Measurements from ENCODE around the gene TMEM167A.
A peak's percentile ranks its signal among the peaks of the same experiment; 100 is the strongest.

The TMEM167A gene, protein sequence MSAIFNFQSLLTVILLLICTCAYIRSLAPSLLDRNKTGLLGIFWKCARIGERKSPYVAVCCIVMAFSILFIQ

DNA sequence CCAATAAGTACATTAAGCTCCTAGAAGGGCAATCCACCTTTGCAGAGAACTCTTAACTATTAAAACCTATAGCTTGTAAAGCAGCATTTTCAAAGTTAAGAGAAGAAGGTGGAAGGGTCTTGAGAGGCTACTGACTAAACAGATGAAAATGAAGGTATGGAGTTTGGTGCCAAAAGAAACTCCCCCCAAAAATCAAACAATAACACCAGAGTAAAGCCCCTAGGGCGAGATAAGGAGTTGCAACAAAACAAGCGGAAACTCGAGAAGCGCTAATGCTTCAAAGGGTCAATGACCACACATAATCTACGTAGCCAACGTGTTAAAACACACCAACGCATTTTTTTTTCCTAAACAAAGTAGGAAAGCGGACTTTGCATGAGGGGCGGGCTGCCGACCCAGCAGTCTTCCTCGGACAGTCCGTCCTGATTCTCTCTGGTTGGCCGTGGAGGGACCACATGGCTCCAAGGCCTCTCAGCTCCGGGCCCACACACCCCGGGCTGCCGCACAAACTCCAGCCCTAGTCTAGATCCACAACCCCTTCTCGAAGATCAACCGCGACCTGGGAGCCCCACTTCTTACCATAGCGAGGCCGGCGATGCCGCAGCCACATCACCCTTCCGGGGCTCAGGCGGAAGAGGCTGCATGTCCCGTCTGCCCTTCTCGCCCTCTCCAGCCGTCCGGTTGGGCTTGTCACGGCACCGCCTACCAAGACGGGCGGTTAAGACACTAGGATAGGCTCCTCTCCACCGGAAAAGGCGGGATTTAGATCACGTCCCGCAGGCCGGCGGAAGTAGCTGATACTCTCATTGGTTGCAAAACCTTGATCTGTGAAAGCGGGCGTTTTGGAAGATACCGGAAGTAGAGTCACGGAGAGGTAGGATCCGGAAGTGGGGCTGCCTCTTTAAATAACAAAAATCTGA is at the start of gene TMEM167A, which contains the start of gene XRCC4:
Gene TMEM167A (minus strand): TSS at position 653 of the 920 bp plus-strand sequence. CDS start 71 bp downstream, at position 582.
Gene XRCC4 (plus strand): TSS at position 806 of the 920 bp plus-strand sequence. CDS start 27,373 bp downstream, outside the sequence.
- DNase-seq (ENCODE audit: low read depth), result peak; percentile 93

DNA sequence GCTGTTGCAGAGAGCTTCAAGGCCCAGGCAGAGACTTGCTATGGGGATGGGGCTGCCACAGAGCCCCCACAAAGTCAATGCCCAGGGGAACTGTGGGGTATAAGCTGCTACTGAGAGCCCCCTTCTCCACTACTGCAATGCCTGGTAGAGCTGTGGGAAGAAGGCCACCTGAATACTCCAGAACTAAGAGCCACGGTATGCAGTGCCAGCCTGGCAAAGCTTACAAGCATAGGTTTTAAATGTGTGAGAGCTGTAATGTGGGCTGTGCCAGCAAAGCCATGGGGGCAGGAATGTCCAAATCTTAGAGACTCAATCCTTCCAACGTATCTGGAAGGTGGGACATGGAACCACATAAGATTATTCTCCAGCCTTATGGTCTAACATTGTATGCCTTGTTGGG is 49.3 kb upstream of the TMEM167A start:
- DNase-seq (ENCODE audit: low read depth), result no peak

DNA sequence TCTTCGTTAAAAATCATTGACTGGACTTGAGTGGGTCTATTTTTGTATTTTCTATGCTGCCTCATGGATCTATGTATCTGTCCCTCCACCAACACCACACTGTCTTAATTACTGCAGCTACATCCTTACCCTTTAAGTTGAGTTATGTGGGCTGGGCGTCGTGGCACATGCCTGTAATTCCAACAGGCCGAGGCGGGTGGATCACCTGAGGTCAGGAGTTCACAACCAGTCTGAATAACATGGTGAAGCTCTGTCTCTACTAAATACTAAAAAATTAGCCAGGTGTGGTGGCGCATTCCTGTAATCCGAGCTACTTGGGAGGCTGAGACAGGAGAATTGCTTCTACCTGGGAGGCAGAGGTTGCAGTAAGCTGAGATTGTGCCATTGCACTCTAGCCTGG is 48.4 kb upstream of the TMEM167A start:
- no peak for DNase-seq (ENCODE audit: low read depth)

DNA sequence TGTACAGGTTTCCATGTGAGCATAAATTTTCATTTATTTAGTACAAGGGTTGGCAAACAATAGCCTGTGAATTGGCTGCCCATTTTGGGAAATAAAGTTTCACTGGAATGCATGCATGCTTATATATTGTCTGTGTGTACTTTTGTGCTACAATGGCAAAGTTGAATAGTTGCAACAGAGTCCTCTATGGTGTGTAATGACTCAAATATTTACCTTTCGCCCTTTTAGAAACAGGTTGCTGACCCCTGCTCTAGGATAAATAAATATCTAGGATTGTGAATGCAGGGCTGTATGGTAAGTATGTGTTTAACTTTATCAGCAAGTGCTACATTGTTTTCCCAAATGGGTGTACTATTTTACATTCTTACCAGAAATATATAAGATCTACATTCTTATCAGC is 47.4 kb upstream of the TMEM167A start:
- no peak for DNase-seq (ENCODE audit: low read depth)

DNA sequence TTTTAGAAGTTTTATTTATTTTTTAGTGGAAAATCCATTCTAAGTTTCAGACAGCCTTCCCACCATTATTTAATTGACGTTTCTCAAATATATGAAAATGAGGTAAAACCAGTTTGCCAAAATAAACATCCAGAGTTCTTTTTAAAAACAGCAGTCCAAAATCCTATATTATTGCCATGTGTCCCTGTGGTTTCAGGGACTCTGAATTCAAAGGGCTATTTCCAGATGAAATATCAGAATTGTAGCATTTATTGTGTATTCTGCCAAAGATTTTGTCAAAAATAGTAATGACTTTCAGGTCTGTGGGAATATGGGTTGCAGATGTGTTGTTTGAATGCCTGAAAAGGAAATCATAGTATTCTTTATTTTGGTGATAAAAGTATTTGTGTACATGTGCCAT is 41.8 kb upstream of the TMEM167A start:
- DNase-seq (ENCODE audit: low read depth), result no peak

DNA sequence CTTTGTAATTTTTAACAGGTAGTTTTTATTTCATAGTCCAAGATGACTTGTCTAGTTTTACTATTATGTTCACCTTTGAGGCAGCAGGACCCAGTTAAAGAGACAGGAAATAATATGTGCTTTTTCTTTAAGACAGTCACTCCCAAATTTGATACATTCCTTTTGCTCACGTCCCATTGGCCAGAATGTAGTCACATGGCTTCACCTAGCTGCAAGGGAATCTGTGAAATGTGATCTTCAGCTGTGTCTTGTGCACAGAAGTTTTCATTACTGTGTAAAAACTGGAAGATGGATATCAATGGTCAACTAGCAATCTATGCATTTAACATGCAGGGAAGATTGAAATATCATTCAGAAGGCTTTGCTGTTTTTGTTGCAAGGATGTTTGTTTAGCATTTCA is 41.3 kb upstream of the TMEM167A start:
- no peak for DNase-seq (ENCODE audit: low read depth)

DNA sequence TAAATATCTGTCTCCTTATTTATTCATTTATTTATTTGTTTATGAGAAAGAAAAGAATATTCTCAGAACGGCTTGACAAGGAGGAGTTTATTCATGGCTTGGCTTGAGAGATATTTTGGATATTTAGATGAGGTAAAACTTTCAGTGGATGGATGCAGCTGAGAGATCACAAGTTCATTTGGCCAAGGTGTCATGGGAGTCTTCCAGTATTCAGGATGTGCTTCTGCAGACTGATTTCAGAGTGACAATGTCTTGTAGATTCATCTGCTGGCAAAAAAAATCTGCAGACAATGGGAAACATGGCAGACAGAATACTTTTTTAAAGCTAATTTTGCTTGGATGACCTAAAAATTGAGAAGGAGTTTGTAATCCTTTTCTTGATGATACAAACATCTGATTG is 38.6 kb upstream of the TMEM167A start:
- DNase-seq (ENCODE audit: low read depth), result no peak

DNA sequence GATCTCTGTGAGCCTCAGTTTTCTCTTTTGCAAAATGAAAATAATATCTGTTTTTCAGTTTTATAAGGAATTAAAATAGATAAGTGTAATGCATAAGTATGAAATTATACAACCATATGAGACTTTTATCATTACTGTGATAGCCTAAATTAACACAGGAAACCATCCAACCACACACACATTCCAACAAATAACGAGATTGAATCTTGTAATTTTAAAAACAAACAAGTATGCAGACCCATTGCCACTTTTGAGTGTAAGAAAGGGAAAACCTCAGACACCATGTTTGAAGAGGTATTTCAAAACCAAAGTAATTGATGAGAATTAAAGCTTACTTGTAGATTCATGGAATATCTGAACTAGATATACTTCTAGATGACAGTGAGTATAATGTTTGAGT is 32.2 kb upstream of the TMEM167A start:
- DNase-seq (ENCODE audit: low read depth), result no peak

DNA sequence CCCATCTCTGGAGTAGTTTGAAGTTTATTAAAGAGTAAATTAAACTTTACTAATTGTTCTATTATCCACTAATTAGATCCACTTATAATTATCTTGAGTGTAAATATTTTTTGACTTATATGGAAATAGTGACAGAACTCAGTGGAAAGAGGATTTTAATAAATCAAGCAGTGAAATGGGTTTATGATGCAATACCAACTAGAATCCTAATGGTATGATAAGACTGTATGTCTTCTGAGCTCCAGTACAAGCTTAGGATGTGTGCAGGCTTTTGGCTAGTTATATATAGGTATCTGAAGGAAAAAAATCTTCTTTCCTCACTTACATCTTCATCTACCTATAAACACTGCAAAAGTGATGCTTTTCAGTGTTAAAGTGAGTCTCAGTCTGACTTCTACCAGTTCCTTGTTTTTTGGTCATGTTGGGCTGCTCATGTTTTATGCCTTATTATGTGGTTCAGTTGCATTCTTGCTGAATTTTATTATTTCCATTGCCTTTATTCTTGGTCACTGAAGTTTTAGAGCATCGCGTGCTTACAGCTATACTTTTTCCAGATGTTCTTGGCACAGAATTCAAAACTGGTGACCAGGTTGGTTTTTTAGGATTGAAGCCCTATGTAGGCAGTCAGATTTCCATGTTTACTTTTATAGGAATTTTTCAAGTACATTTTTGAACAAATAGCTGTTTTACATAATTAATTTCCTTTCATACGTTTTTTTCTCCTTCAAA is 30.7 kb upstream of the TMEM167A start:
- DNase-seq (ENCODE audit: low read depth), result no peak

DNA sequence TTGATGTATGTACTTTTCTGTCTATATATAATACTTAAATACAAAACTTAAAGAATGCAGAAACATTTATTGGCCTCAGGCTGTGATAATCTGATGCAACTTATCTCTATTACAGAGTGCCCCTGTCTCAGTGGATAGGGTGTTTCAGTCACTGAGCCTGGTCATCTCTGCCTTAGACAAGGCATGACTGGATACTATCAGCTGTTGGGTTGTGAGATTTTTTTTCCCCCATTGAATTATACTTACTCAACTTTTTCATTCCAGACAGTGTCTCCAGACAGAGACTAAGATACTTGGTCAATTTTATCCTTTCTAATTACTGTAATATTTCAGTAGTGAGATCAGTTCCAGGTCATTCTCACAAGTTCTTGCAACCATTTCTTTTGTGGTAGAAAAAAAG is 26.8 kb upstream of the TMEM167A start:
- DNase-seq (ENCODE audit: low read depth), result no peak

DNA sequence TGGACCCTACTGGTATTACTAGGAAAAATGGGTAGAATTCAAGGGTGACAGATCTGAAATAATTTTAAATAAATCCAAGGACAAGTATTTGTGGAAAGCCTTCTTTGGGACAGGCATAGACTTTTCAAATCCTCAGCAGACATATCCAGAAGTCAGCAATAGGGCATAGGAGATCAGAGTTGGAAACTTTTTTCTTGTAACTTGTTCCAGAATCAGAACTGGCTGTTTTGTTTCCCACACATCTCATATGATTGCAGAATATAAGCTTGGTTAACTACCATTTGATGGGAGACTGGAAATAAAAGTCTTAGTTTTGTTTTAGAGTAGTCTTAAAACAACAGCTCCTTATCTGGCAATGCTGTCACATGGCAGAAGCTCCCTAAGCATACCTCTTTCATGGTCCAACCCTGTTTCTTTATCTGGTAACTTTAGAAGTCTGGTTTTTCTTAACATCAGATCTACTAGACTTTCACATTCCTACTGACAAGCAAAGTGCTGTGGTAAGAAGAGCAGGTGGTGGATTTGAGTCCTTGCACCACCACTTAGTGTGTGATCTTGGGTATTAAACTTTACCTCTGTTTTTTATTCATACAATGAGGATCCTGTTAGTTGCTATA is 25.3 kb upstream of the TMEM167A start:
- DNase-seq (ENCODE audit: low read depth), result no peak

DNA sequence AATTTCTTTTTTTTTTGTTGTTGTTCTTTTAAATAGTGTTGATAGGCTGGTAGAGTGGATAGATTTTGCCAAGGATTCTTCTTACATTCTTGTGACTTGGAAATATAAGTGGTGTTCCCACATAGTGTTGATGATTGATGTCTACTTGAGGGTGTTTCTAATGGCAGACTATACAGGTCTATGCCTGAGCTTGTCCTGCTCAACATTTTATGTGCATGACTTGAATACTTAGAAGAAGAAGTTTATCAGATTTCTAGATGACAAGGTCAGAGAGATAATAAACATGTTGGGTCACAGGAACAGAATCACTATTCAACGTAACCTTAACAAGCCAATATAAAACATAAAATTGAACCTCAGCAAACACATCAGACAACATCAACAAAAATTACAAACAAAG is 24.3 kb upstream of the TMEM167A start:
- DNase-seq (ENCODE audit: low read depth), result no peak

DNA sequence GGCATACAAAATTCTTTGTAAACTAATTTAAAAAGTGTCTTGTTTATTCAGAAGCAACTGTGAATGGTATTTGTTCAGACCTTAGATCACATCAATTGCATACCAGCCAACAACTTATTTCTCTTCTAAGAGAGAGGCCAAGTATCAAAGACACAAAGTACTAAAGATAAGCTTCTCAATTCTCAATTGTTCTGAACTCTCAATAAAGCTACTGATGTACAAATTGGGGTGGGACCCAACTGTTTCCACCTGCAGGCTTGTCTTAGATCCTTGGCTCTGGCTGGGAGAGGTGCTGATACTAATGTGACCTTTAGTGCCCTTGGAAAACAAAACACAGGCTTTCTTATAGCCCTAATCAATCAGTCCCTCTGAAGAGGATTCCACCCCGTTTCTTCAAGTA is 22.3 kb upstream of the TMEM167A start:
- no peak for DNase-seq (ENCODE audit: low read depth)

DNA sequence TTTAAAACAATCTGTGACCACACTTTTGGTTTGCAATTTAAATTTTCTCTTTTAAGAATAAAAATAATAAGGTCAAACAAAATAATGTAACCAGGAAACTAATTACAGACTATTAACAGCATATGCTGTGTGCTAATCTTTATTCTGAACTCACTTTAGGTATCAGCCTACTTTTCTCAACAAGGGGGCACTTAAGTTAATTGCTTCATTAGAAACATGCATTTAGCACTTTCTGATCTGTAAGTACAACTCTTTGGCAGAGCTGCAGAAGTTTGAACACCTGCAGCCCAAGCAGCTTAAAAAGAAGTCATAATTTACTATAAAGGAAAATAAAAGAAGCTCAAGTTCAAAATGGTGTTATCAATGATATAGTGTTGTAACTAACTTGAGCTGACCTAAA is 21.8 kb upstream of the TMEM167A start:
- DNase-seq (ENCODE audit: low read depth), result no peak

DNA sequence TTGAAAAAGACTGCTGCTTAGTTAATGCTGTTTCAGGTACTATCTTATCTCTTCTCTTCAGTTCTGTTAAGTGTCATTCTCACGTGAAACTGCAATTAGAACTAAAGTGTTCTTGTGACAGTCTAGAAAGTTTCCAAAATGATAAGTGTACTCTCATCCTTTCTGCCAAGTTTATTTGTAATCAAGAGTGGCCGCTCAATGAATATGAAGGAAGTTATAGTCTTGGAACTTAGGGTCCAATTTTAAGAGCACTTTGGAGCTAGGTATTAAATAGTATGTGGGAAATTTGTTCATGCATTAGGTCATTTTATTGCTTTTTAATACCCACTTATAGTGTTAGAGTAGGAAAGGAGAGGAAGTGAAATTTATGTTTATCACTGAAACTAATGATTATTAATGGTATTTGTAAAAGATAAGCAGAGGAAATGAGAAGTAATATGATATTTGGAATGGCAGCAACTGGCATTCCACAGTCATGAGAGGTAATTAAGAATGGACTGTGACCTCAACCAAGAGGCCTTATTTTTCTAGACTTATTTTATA is 20.6 kb upstream of the TMEM167A start:
- no peak for DNase-seq (ENCODE audit: low read depth)

DNA sequence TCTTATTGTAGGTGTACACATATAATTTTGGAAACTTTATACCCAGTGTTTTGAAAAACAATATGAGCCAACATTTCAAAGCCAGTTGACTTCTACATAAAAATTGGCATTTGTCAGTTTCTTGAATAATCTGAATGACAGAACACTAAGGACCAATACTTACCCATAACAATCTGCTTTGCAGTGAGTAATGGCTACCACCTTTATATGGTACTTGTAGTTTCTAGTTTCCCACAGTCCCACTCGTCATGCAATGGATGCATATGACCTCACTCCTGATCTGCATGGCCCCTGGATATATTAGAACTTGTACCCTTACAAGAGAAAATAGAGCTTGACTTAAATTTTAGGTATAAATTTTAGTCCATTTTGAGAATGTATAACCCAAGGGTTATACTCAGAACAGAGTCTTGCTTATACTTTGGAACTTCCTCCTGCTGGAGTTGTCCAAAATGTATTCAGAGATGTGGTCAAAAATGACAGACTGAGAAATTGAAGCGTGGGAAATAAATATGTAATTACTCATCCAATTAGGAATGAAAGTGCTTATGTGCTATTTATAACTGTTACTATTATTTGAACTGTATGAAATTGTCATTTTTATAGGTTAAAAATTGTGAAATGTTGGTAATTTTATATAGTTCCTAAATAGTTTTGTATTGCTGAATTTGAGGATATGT is 19.6 kb upstream of the TMEM167A start:
- DNase-seq (ENCODE audit: low read depth), result no peak

DNA sequence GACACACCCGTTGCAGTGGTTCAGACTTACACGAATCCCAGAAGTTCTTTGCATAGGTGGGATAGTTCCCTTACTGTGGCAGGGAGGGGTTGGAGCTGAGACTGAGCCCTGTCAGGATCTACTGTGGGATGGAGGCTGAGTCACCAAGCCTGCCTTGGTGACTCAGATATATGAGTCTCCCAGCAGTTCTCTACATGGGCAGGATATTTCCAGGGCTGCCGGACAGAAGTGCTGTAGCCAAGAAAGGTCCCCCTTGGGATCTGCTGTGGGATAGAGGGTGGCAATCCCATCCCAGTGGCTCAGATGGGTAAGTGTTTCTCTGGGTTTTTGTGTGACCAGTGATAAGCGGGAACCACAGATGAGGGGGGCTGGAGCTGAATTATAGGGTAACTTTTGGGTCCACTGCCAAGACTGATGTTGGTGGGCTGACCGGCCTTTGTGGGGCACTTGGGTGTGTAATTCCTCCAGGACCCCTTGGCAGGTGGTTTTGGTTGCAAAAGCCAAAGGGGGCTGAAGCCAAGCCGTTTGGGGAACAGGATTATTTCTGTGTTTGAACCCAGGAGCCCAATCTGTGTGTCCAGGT is 18.9 kb upstream of the TMEM167A start:
- no peak for DNase-seq (ENCODE audit: low read depth)

DNA sequence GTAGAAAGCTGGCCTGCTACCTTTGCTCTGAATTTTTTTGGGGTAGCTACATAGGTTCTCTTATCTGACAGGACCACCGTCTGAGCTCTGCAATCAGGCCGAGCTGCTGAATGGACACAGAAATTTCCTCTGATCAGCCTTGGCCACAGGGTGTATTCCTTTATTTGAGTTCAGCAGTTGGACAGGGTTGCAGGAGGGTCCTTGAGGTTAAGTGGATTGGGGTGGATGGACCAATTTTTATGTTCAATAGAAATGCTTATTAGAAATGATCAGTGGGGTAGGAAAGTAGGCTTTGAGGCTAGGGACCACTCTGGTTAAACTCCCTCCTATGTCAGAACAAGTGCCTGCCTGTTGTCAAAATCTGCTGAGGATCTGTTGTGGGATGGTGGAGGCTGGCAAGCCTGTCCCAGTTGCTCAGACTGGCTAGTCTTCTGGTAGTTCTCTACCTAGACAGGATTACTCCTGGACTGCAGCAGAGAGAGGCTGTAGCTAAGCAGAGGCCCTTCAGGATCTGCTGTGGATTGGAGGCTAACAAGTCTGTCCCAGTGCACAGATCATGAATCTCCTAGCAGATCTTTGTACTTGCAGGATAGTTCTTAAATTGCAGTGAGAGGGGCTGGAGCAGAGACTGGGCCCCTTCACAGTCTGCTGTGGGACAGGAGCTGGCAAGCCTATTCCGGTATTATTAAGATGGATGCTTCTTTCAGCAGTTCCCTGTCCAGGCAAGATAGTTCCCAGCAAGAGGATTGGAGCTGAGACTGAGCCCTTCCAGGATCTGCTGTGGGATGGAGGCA is 18.2 kb upstream of the TMEM167A start:
- DNase-seq (ENCODE audit: low read depth), result no peak

DNA sequence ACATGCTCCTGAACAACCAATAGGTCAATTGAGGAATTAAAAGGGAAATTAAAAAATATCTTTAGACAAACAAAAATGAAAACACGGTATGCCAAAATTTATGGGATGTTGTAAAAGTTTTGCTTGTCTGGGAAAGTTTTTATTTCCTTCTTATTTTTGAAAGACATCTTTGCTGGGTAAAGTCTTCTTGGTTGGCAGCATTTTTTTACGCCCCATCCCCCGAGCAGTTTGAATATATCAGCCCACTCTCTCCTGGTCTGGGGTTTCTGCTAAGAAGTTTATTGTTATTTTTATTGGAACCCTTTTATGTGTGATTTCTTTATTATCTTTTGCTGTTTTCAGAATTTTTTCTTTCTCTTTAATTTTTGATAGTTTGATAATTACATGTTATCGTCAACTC is 16.5 kb upstream of the TMEM167A start:
- DNase-seq (ENCODE audit: low read depth), result no peak

DNA sequence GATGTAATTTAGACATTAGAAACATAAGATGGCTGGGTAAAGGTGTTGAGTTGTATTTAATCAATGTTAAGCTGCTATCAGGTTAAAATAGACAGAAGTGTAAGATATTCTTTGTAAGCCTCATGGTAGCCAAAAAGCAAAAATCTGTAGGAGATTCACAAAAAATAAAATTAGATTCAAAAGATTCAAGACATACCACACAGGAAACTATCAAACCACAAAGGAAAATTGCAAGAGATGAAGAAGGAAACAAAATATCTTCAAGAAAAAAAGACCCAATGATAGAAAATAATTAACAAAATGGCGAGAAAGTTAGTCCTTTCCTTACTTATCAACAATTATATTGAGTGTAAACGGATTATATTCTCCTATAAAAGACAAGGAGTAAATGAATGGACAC is 15.4 kb upstream of the TMEM167A start:
- no peak for DNase-seq (ENCODE audit: low read depth)

DNA sequence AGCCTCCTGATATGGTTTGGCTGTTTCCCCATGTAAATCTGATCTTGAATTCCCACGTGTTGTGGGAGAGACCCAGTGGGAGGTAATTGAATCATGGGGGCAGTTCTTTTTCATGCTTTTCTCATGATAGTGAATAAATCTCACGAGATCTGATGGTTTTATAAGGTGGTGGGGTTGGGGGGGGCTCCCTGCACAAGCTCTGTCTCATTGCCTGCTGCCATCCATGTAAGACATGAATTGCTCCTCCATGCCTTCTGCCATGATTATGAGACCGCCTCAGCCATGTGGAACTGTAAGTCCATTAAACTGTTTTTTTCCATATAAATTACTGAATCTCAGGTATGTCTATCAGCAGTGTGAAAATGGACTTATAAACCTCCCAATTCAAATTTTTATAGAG is 13.0 kb upstream of the TMEM167A start:
- no peak for DNase-seq (ENCODE audit: low read depth)

All from T-helper 22 cell (primary cell).